H1 (cell line): Measurements from ENCODE around the gene KCNH1. TPM values are rescaled to one million over a fixed set of nuclear protein-coding genes. Genes with fewer than 3 reads are reported as not detected.

Source experiments
- CTCF ChIA-PET: fragments of 300-600 bp; sonication (Branson Sonifier 250); formaldehyde crosslinking; loops from one replicate; lab custom pipeline; 2021; ENCODE audit not compliant: partially characterized antibody; lab: Charles Lee
- POLR2A ChIA-PET: fragments of 300-600 bp; sonication (Branson Sonifier 250); formaldehyde crosslinking; loops from one replicate; lab custom pipeline; 2021; ENCODE audit warnings: inconsistent platforms; ENCODE audit not compliant: partially characterized antibody; lab: Charles Lee
- DNase-seq, 2 experiments: peaks; one replicate each; pipeline versions ENCODE4 v3.0.0 to v3.0.0-alpha.2; 2010 to 2022; ENCODE audit warnings: low spot score in 2 of 2, low read depth in 1 of 2, mixed read lengths in 1 of 2
- FAIRE-seq: peaks from 2 replicates; lab custom pipeline; 2011; peaks lifted over from hg19 to GRCh38; lab: Jason Lieb, UNC
- H2AFZ ChIP-seq: 2 replicates; pipeline ENCODE4 v1.8.1; 2012; ENCODE audit warnings: low read length, inconsistent platforms
- H2AK5ac ChIP-seq: 2 replicates; pipeline ENCODE4 v1.6.1; 2013; ENCODE audit warnings: low read depth, low read length
- H2BK120ac ChIP-seq: replicated peaks from 2 replicates; pipeline ENCODE3; 2013; ENCODE audit warnings: low read depth, low read length, inconsistent platforms
- H2BK12ac ChIP-seq: 2 replicates; pipeline ENCODE4 v1.6.1; 2013; ENCODE audit warnings: low read depth, low read length
- H2BK15ac ChIP-seq: 2 replicates; pipeline ENCODE4 v1.6.1; 2013; ENCODE audit warnings: low read length
- H2BK20ac ChIP-seq: 2 replicates; pipeline ENCODE4 v1.6.1; 2013; ENCODE audit warnings: low read length
- H2BK5ac ChIP-seq: 2 replicates; pipeline ENCODE4 v1.6.1; 2013; ENCODE audit warnings: low read depth, low read length
- H3K14ac ChIP-seq: 2 replicates; pipeline ENCODE4 v1.6.1; 2013; ENCODE audit warnings: inconsistent platforms; ENCODE audit not compliant: insufficient read length
- H3K18ac ChIP-seq: 2 replicates; pipeline ENCODE4 v1.6.1; 2013; ENCODE audit warnings: low read length; ENCODE audit errors: extremely low read depth
- H3K23ac ChIP-seq: 2 replicates; pipeline ENCODE4 v1.6.1; 2013; ENCODE audit warnings: inconsistent platforms; ENCODE audit not compliant: insufficient read length
- H3K23me2 ChIP-seq: 2 replicates; pipeline ENCODE4 v1.6.1; 2013; ENCODE audit warnings: low read depth, low read length
- H3K27ac ChIP-seq: 2 replicates; pipeline ENCODE4 v1.6.1; 2011; ENCODE audit warnings: low read depth, low read length, inconsistent platforms
- H3K27me3 ChIP-seq, 4 experiments: replicated peaks in 1 of 4; 1 replicate in 1 of 4; 2 replicates in 3 of 4; pipeline versions ENCODE4 v1.6.1 to v1.8.1; 2011 to 2013; ENCODE audit warnings: low read length in 3 of 4, mild to moderate bottlenecking in 3 of 4, inconsistent platforms in 2 of 4, mixed read lengths in 2 of 4, moderate library complexity in 1 of 4; ENCODE audit not compliant: control insufficient read depth in 3 of 4, insufficient read depth in 3 of 4; ENCODE audit errors: extremely low read depth in 1 of 4
- H3K36me3 ChIP-seq, 4 experiments: 2 replicates each; pipeline versions ENCODE4 v1.6.1 to v1.8.1; 2011 to 2013; ENCODE audit warnings: mild to moderate bottlenecking in 4 of 4, low read length in 3 of 4, moderate library complexity in 2 of 4, control low read depth in 1 of 4, inconsistent platforms in 1 of 4; ENCODE audit not compliant: insufficient read depth in 4 of 4, control insufficient read depth in 2 of 4
- H3K4ac ChIP-seq: replicated peaks from 2 replicates; pipeline ENCODE3; 2013; ENCODE audit warnings: low read length, low read depth, mixed read lengths, inconsistent platforms; ENCODE audit not compliant: insufficient read length
- H3K4me1 ChIP-seq, 4 experiments: replicated peaks in 1 of 4; 1 replicate in 1 of 4; 2 replicates in 3 of 4; pipeline versions ENCODE4 v1.6.1 to v1.8.1; 2011 to 2013; ENCODE audit warnings: low read length in 3 of 4, inconsistent platforms in 2 of 4, mixed read lengths in 1 of 4; ENCODE audit not compliant: insufficient read depth in 4 of 4, control insufficient read depth in 3 of 4
- H3K4me2 ChIP-seq, 2 experiments: 2 replicates each; pipeline versions ENCODE4 v1.6.1 to v1.8.1; 2011 to 2013; ENCODE audit warnings: low read depth in 2 of 2, low read length in 2 of 2, control low read depth in 1 of 2, inconsistent platforms in 1 of 2, mild to moderate bottlenecking in 1 of 2; ENCODE audit not compliant: insufficient read depth in 1 of 2
- H3K4me3 ChIP-seq, 4 experiments: fragments of 200-600, 300-600 bp in 1 of 4; sonication (generic), shearing (Covaris generic), sonication (Bioruptor Twin) in 1 of 4; 2 replicates each; pipeline versions ENCODE4 v1.5.1 to v1.8.1; 2011 to 2016; ENCODE audit warnings: low read length in 4 of 4, low read depth in 3 of 4, control low read depth in 2 of 4, inconsistent platforms in 2 of 4, mild to moderate bottlenecking in 2 of 4, mixed read lengths in 1 of 4, moderate library complexity in 1 of 4; ENCODE audit not compliant: insufficient read depth in 2 of 4; ENCODE audit errors: extremely low read depth in 1 of 4
- H3K56ac ChIP-seq: replicated peaks from 2 replicates; pipeline ENCODE3; 2013; ENCODE audit warnings: low read depth, mild to moderate bottlenecking, mixed read lengths, low read length, inconsistent platforms; ENCODE audit not compliant: insufficient read length
- H3K79me1 ChIP-seq: 2 replicates; pipeline ENCODE4 v1.6.1; 2013; ENCODE audit warnings: low read depth, low read length, control low read depth
- H3K79me2 ChIP-seq, 2 experiments: 2 replicates each; pipeline versions ENCODE4 v1.6.1 to v1.8.1; 2012 to 2013; ENCODE audit warnings: low read length in 2 of 2, mild to moderate bottlenecking in 2 of 2, inconsistent platforms in 1 of 2; ENCODE audit not compliant: insufficient read depth in 2 of 2, control insufficient read depth in 1 of 2
- H3K9ac ChIP-seq, 4 experiments: replicated peaks in 1 of 4; 1 replicate in 1 of 4; 2 replicates in 3 of 4; pipeline versions ENCODE4 v1.6.1 to v1.8.1; 2011 to 2013; ENCODE audit warnings: low read depth in 3 of 4, low read length in 3 of 4, control low read depth in 2 of 4, mild to moderate bottlenecking in 2 of 4, moderate library complexity in 2 of 4, inconsistent platforms in 1 of 4; ENCODE audit errors: extremely low read depth in 1 of 4
- H3K9me3 ChIP-seq, 2 experiments: 2 replicates each; pipeline versions ENCODE4 v1.6.1 to v1.8.1; 2012 to 2013; ENCODE audit warnings: mild to moderate bottlenecking in 2 of 2, moderate library complexity in 2 of 2, control low read depth in 1 of 2, inconsistent platforms in 1 of 2, low read depth in 1 of 2, low read length in 1 of 2, mixed read lengths in 1 of 2; ENCODE audit not compliant: insufficient read depth in 2 of 2
- H4K20me1 ChIP-seq, 2 experiments: replicated peaks in 1 of 2; 2 replicates each; pipeline versions ENCODE3 to v1.8.1; 2011 to 2013; ENCODE audit warnings: inconsistent platforms in 2 of 2, low read length in 2 of 2, mild to moderate bottlenecking in 1 of 2; ENCODE audit not compliant: insufficient read depth in 2 of 2, control insufficient read depth in 1 of 2
- H4K5ac ChIP-seq: 2 replicates; pipeline ENCODE4 v1.6.1; 2013; ENCODE audit warnings: low read length, low read depth, mixed read lengths, inconsistent platforms; ENCODE audit not compliant: insufficient read length
- H4K8ac ChIP-seq: 2 replicates; pipeline ENCODE4 v1.8.0; 2013; ENCODE audit warnings: mild to moderate bottlenecking, moderate library complexity, low read length, inconsistent platforms; ENCODE audit not compliant: insufficient read depth; ENCODE audit errors: extremely low read depth
- H4K91ac ChIP-seq: replicated peaks from 2 replicates; pipeline ENCODE3; 2013; ENCODE audit warnings: low read length, mixed read lengths, inconsistent platforms; ENCODE audit not compliant: insufficient read length
- ASH2L ChIP-seq: fragments of 200-600, 300-600 bp; sonication (generic); IDR thresholded peaks from one replicate; pipeline ENCODE4 v1.7.1; 2017; ENCODE audit warnings: low read length
- BACH1 ChIP-seq: IDR thresholded peaks from 2 replicates; pipeline ENCODE4 v1.6.1; 2012; ENCODE audit warnings: low read length, improper control_type of control experiment
- E2F6 ChIP-seq: IDR thresholded peaks from 2 replicates; pipeline ENCODE4 v1.6.1; 2012; ENCODE audit warnings: inconsistent platforms
- JUND ChIP-seq: IDR thresholded peaks from 2 replicates; pipeline ENCODE4 v1.6.1; 2011; ENCODE audit warnings: mild to moderate bottlenecking, improper control_type of control experiment, low read length
- RXRA ChIP-seq: IDR thresholded peaks from 2 replicates; pipeline ENCODE4 v1.6.1; 2011; ENCODE audit warnings: low read depth, mild to moderate bottlenecking, low read length, moderate library complexity; ENCODE audit not compliant: insufficient read depth
- SIRT6 ChIP-seq: IDR thresholded peaks from one replicate; pipeline ENCODE4 v1.7.1; 2012; ENCODE audit warnings: low read length, inconsistent platforms
- SP1 ChIP-seq: IDR thresholded peaks from 2 replicates; pipeline ENCODE4 v1.6.1; 2011; ENCODE audit warnings: low read depth, low read length
- TCF12 ChIP-seq: IDR thresholded peaks from 2 replicates; pipeline ENCODE4 v1.6.1; 2011; ENCODE audit warnings: low read depth, mild to moderate bottlenecking, low read length
- WGBS, 2 experiments: shearing (Covaris generic) in 1 of 2; methylation state at CpG; one replicate each; pipeline versions ENCODE4 v1.1.6 to v1.1.7; 2013 to 2015; ENCODE audit warnings: low lambda C conversion rate in 2 of 2, mixed read lengths in 2 of 2, inconsistent platforms in 1 of 2, low coverage in 1 of 2, missing lambda C conversion rate in 1 of 2; ENCODE audit not compliant: insufficient replicate concordance in 2 of 2, insufficient coverage in 1 of 2, insufficient read length in 1 of 2; ENCODE audit errors: extremely low coverage in 1 of 2, missing lambda C conversion rate in 1 of 2; 5-methylcytosine and 5-hydroxymethylcytosine counted together
- polyA plus RNA-seq, 7 experiments: library from polyadenylated mRNA; depleted of rRNA in 3 of 7; stranded (reverse) in 5 of 7; unstranded in 2 of 7; fragments of >200 nt in 5 of 7; fragments of 200-250 nt in 2 of 7; gene quantifications; 1 replicate in 5 of 7; 2 replicates in 1 of 7; 4 replicates in 1 of 7; pipeline versions ENCODE4 v1.2.1 to v1.2.3, GENCODE V29; 2011 to 2013; ENCODE audit warnings: missing spikeins in 2 of 7, mixed read lengths in 2 of 7
- total RNA-seq: library from RNA; stranded (reverse); fragmentation: NEBNext Ultra II Directional; extraction: Animal tissue kit (Norgen Biotek cat#: 25700); gene quantifications from 2 replicates; pipeline ENCODE4 v1.2.1, GENCODE V29; 2021

KCNH1 gene
- total and polyA plus RNA-seq, 2 of the 8 experiments (the other 6 are each of a cell fraction or from before 2014, with no cell fraction given) = 0.27 to 0.34 TPM

- no peaks in the 10 kb centered on the region for H4K20me1 ChIP-seq
- H3K4ac ChIP-seq = no peak overlapping the region
- no peaks in the 10 kb centered on the region for H3K23me2 ChIP-seq
- no peak overlapping the region for H2BK20ac ChIP-seq
- H3K56ac ChIP-seq = no peak overlapping the region
- no peaks in the 10 kb centered on the region for H3K36me3 ChIP-seq
- no peak overlapping the region for H3K9ac ChIP-seq
- no peak overlapping the region for H2BK120ac ChIP-seq
- H2BK15ac ChIP-seq = no peak overlapping the region
- 93% methylated on average over 1 of the region's 1 CpG; no CpG with 5 or more reads in 1 of the 2 experiments for WGBS, 2 experiments
- no peak overlapping the region for H3K4me2 ChIP-seq
- no peak overlapping the region for H2BK5ac ChIP-seq
- FAIRE-seq = no peak
- no peak for DNase-seq
- ChIA-PET CTCF (no interaction called here), POLR2A (no interaction called here)
- H3K9me3 ChIP-seq = no peaks in the 10 kb centered on the region
- H3K79me2 ChIP-seq = no peaks in the 10 kb centered on the region
- H3K4me3 ChIP-seq = no peak overlapping the region
- H3K18ac ChIP-seq = no peak overlapping the region
- H3K14ac ChIP-seq = no peak overlapping the region
- H4K91ac ChIP-seq = no peak overlapping the region
- H3K4me1 ChIP-seq = no peaks in the 10 kb centered on the region
- TF ChIP-seq BACH1 (no peak), SIRT6 (no peak), JUND (no peak), SP1 (no peak), ASH2L (no peak), RXRA (no peak), E2F6 (no peak), TCF12 (no peak)
- no peak overlapping the region for H2BK12ac ChIP-seq
- H3K79me1 ChIP-seq = no peaks in the 10 kb centered on the region
- H3K23ac ChIP-seq = no peak overlapping the region
- no peak overlapping the region for H4K5ac ChIP-seq
- no peak overlapping the region for H3K27ac ChIP-seq
- no peak overlapping the region for H2AFZ ChIP-seq
- H4K8ac ChIP-seq = no peak overlapping the region
- H3K27me3 ChIP-seq = no peaks in the 10 kb centered on the region
- no peak overlapping the region for H2AK5ac ChIP-seq
Observed at GRCh38 chr1:210907251-210907805, 226.6 kb downstream of the KCNH1 start.
